ENCODE results near the gene PRELP. TPM values are rescaled to one million over a fixed set of nuclear protein-coding genes. Genes with fewer than 3 reads are reported as not detected.

PRELP gene
- total and polyA plus RNA-seq, 10 of the 15 experiments (the other 5 are each of a cell fraction or from before 2014, with no cell fraction given), result 0.03 to 0.05 TPM; not detected in 8

DNA sequence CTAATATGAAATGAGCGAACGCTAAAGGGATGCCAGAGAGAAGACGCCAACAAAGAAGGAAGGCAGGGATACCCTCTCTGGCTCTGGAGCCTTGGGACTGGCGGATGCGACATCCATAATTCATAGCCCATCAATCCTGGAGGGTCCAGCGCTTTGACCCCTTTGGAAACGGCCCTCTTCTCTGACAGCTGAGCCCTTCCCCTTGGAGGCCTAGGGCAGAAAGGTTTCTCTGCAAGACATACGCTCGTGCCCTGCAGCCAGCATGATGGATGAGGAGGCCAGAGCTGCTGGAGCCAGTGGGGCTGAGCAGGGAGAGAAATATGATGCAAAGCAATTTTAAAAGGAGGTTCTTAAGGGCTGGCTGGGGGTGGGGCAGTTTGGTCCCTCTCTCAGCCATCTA lies 40.6 kb downstream of the PRELP start:
- no peak overlapping the region for H3K27ac ChIP-seq (ENCODE audit: control insufficient read depth, insufficient read depth)
- no peaks in the 10 kb centered on the region; the same call in 1 of the 2 replicates for H3K4me1 ChIP-seq (ENCODE audit: control insufficient read depth, insufficient read depth, low read length)
- H4K20me1 ChIP-seq (ENCODE audit: control insufficient read depth, insufficient read depth), result no peaks in the 10 kb centered on the region
- no peaks in the 10 kb centered on the region for H3K9me3 ChIP-seq (replicated peaks; ENCODE audit: control insufficient read depth, insufficient read depth, low read length)
- SMC1A ChIA-PET (ENCODE audit: uncharacterized antibody, unreplicated experiment), result no interaction called here
- H3K79me2 ChIP-seq (ENCODE audit: control insufficient read depth, insufficient read depth, low read length), result no peaks in the 10 kb centered on the region
- DNase-seq (ENCODE audit: low read depth, low spot score) (no peak), FAIRE-seq (no peak), ATAC-seq (no peak)
- H3K4me3 ChIP-seq, result no peak overlapping the region
- POLR2A ChIA-PET, result no interaction called here
- 56% methylated on average over 9 of the region's 9 CpGs for WGBS (ENCODE audit: insufficient coverage, insufficient replicate concordance, low lambda C conversion rate, missing lambda C conversion rate)
- CTCF ChIA-PET, result no interaction called here
- no peak overlapping the region for H3K9ac ChIP-seq (ENCODE audit: control insufficient read depth, insufficient read depth, low read length)
- H3K4me2 ChIP-seq (ENCODE audit: control insufficient read depth, insufficient read depth), result no peak overlapping the region
- no peaks in the 10 kb centered on the region for H3K36me3 ChIP-seq (ENCODE audit: control insufficient read depth in 2 of 2, insufficient read depth in 2 of 2, low read length in 1 of 2)
- H3K27me3 ChIP-seq (replicated peaks in 1 of 2; ENCODE audit: control insufficient read depth in 2 of 2, insufficient read depth in 2 of 2, low read length in 1 of 2), result 0 out of 4 replicates have a peak, but pooled peaks cover 0 to 3% of the 10 kb centered on the region in 2 experiments
- no peak overlapping the region for H2AFZ ChIP-seq (ENCODE audit: control insufficient read depth, low read depth, low read length)
- intact Hi-C loops (cut with micrococcal nuclease; ENCODE audit: unreplicated experiment) (no loop called here), in situ Hi-C loops (cut with MboI) (no loop called here)
- BruUV-seq (replicated peaks), result no TSS peak
- RAD21 ChIA-PET (ENCODE audit: unreplicated experiment), result interaction anchor here (1.2 kb wide), 1 partner anchor 69 kb away, joined by 3 read pairs; no protein-coding TSS in a partner anchor
- no peak for TF ChIP-seq ZZZ3 (IDR thresholded peaks at IDR 0.05; ENCODE audit: control insufficient read depth, insufficient read length, low read depth)
- TF ChIP-seq CHD2 (IDR thresholded peaks at IDR 0.05; ENCODE audit: borderline replicate concordance, low read depth, low read length), result no peak
- TF ChIP-seq, protein P1, sequence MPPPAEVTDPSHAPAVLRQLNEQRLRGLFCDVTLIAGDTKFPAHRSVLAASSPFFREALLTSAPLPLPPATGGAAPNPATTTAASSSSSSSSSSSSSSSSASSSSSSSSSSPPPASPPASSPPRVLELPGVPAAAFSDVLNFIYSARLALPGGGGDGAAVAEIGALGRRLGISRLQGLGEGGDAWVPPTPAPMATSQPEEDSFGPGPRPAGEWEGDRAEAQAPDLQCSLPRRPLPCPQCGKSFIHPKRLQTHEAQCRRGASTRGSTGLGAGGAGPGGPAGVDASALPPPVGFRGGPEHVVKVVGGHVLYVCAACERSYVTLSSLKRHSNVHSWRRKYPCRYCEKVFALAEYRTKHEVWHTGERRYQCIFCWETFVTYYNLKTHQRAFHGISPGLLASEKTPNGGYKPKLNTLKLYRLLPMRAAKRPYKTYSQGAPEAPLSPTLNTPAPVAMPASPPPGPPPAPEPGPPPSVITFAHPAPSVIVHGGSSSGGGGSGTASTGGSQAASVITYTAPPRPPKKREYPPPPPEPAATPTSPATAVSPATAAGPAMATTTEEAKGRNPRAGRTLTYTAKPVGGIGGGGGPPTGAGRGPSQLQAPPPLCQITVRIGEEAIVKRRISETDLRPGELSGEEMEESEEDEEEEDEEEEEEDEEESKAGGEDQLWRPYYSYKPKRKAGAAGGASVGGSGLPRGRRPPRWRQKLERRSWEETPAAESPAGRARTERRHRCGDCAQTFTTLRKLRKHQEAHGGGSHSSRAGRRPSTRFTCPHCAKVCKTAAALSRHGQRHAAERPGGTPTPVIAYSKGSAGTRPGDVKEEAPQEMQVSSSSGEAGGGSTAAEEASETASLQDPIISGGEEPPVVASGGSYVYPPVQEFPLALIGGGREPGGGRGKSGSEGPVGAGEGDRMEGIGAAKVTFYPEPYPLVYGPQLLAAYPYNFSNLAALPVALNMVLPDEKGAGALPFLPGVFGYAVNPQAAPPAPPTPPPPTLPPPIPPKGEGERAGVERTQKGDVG (CRISPR knock-in tag; IDR thresholded peaks at IDR 0.05), result no peak
- no peak for TF ChIP-seq ZNF622 (IDR thresholded peaks at IDR 0.05)
- TF ChIP-seq, protein P2, sequence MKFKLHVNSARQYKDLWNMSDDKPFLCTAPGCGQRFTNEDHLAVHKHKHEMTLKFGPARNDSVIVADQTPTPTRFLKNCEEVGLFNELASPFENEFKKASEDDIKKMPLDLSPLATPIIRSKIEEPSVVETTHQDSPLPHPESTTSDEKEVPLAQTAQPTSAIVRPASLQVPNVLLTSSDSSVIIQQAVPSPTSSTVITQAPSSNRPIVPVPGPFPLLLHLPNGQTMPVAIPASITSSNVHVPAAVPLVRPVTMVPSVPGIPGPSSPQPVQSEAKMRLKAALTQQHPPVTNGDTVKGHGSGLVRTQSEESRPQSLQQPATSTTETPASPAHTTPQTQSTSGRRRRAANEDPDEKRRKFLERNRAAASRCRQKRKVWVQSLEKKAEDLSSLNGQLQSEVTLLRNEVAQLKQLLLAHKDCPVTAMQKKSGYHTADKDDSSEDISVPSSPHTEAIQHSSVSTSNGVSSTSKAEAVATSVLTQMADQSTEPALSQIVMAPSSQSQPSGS (IDR thresholded peaks at IDR 0.05; ENCODE audit: low read length), result no peak
- TF ChIP-seq ZBED1 (IDR thresholded peaks at IDR 0.05; ENCODE audit: borderline replicate concordance), result no peak
- TF ChIP-seq CREB1 (IDR thresholded peaks at IDR 0.05; ENCODE audit: low read depth), result no peak
- TF ChIP-seq ETV6 (conservative IDR thresholded peaks at IDR 0.05 in 1 of 2, IDR thresholded peaks at IDR 0.05 in 1 of 2; ENCODE audit: borderline replicate concordance in 1 of 2, low read depth in 1 of 2), result no peak
- TF ChIP-seq CBX3 (IDR thresholded peaks at IDR 0.05; ENCODE audit: borderline replicate concordance, low read depth), result no peak
- no peak for TF ChIP-seq SREBF2 (IDR thresholded peaks at IDR 0.05; ENCODE audit: low read length)
- no peak for TF ChIP-seq EED (IDR thresholded peaks at IDR 0.05; ENCODE audit: low read depth)

Data from GM12878 (cell line).